Glomerular endothelial cell (primary cell): Measurements from ENCODE around the gene LARGE1. TPM values are rescaled to one million over a fixed set of nuclear protein-coding genes. Genes with fewer than 3 reads are reported as not detected.
"Not testable (repeated sequence)": the region's sequence is repeated elsewhere in the genome, so short reads cannot be mapped to it uniquely, and the experiment has no call there.

Source experiments
- DNase-seq: peaks from one replicate; pipeline ENCODE4 v3.0.0-alpha.2; 2011; ENCODE audit warnings: low read depth, low spot score; ENCODE audit errors: extremely low read depth
- total RNA-seq: library from RNA; depleted of rRNA; stranded (reverse); fragments of >200 nt; gene quantifications from 2 replicates; pipeline ENCODE4 v1.2.3, GENCODE V29; 2015

The LARGE1 gene
- total RNA-seq, 1 donor from 2014 or later: 18.2 TPM

- DNase-seq: no peak
Measured at GRCh38 chr22:33575041-33575440, 345.2 kb downstream of the LARGE1 start.

- DNase-seq: no peak
Measured at GRCh38 chr22:33573479-33573878, 346.8 kb downstream of the LARGE1 start.

GRCh38 chr22:33572086-33572485, 348.2 kb downstream of the LARGE1 start:
- no peak for DNase-seq

- DNase-seq: no peak
Measured at GRCh38 chr22:33570110-33570509, 350.2 kb downstream of the LARGE1 start.

- DNase-seq: no peak
Measured at GRCh38 chr22:33569559-33569958, 350.7 kb downstream of the LARGE1 start.

- no peak for DNase-seq
Measured at GRCh38 chr22:33569018-33569417, 351.3 kb downstream of the LARGE1 start.

GRCh38 chr22:33566495-33566894, 353.8 kb downstream of the LARGE1 start:
- DNase-seq: not testable (repeated sequence)

- no peak for DNase-seq
Measured at GRCh38 chr22:33565580-33565995, 354.7 kb downstream of the LARGE1 start.

- no peak for DNase-seq
Measured at GRCh38 chr22:33564683-33565082, 355.6 kb downstream of the LARGE1 start.

GRCh38 chr22:33563220-33563964, 356.9 kb downstream of the LARGE1 start:
- no peak for DNase-seq

GRCh38 chr22:33562501-33562900, 357.8 kb downstream of the LARGE1 start:
- no peak for DNase-seq

GRCh38 chr22:33561149-33561807, 359.0 kb downstream of the LARGE1 start:
- DNase-seq: no peak

- no peak for DNase-seq
Measured at GRCh38 chr22:33557836-33558235, 362.4 kb downstream of the LARGE1 start.

- DNase-seq: no peak
Measured at GRCh38 chr22:33555814-33556522, 364.3 kb downstream of the LARGE1 start.

GRCh38 chr22:33553493-33553892, 366.8 kb downstream of the LARGE1 start:
- DNase-seq: no peak

- no peak for DNase-seq
Measured at GRCh38 chr22:33544707-33545106, 375.6 kb downstream of the LARGE1 start.

GRCh38 chr22:33542722-33543121, 377.6 kb downstream of the LARGE1 start:
- no peak for DNase-seq

- DNase-seq: no peak
Measured at GRCh38 chr22:33542153-33542552, 378.1 kb downstream of the LARGE1 start.

- no peak for DNase-seq
Measured at GRCh38 chr22:33539902-33540751, 380.1 kb downstream of the LARGE1 start.

GRCh38 chr22:33539202-33539901, 380.9 kb downstream of the LARGE1 start:
- DNase-seq: no peak
